ENCODE data around the gene DOCK4.
A peak's percentile ranks its signal among the peaks of the same experiment; 100 is the strongest.

Gene DOCK4

GRCh38 chr7:112007185-112007584 is 199.0 kb downstream of the DOCK4 start:
- DNase-seq (ENCODE audit: low spot score) = no peak

DNA sequence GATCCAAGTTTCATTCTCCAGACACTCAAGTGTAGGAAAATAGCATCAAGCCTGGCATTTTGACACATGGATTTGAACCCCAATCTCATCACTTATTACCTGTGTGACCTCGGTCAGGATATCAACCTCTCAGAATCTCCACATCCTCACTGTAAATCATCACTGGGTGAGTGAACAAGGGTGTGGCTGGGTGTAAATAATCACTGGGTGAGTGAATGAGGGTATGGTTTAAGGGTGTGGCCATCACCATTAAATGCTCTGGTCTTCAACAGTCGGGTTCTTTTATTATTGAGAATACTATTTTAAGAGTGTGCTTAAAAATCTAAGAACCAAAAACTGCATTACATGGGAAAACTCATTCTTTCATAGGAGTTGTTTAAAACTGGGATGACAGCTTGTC is 200.1 kb downstream of the DOCK4 start:
- DNase-seq (ENCODE audit: low spot score) = no peak

GRCh38 chr7:112005205-112005775 is 200.9 kb downstream of the DOCK4 start:
- no peak for DNase-seq (ENCODE audit: low spot score)

DNA sequence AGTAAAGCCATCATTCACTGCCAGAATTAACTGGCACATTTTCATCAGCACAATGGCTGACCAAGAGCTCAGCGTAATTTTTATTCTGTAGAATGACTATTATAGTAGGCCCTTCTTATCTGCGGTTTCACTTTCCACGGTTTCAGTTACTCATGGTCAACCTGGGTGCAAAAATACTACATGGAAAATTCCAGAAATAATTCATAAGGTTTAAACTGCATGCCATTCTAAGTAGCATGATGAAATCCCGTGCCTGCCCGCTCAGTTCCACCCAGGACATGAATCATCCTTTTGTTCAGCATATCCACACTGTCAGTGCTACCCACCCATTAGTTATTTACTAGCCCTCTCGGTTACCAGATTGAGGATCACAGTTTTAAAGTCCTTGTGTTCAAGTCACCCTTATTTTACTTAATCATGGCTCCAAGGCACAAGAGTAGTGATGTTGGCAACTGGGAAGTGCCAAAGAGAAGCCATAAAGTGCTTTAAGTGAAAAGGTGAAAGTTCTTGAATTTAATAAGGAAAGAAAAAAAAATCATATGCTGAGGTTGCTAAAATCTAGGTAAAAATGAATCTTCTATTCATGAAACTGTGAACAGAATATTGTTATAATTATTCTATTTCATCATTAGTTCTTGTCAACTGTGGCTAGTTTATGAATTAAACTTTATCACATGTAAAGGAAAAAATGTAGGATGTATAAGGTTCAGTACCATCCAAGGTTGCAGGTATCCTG is 204.9 kb downstream of the DOCK4 start:
- peak; percentile 71 for DNase-seq (ENCODE audit: low spot score)

DNA sequence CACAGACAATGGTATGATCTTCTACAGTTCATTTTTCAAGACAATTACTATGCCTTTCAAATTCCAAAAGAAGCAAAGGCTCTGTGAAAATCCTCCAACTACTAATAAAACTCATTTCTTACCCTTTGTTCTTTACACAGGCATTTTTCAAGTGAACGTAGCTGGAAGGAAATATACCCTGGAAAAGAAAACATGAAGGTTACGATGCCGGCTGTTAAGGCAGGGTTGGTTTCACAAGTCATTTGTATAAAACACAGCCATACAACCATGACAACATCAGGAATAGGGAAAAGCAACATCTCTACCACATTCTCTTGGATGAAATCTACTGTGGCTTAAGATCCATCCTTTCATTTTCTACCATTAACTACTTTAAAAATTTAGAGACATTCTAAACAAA is 207.9 kb downstream of the DOCK4 start:
- no peak for DNase-seq (ENCODE audit: low spot score)

DNA sequence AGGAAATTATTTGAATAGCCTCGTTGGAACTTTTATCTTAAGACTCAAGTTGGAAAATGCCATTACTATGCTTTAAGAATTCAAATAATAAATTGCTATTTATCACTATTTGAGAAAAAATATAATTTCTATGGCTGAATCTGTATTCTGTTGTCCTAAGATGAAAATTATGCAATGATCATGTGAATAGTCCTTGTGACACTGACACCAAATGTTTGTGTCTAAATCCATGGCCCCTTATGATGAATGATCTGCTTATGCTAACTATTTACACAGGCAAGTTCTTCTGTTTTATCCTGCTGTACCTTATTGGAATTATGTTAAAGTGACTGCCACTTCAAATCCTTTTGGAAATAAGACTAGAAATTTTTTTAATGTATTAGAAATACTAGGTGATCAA is 208.7 kb downstream of the DOCK4 start:
- no peak for DNase-seq (ENCODE audit: low spot score)

DNA sequence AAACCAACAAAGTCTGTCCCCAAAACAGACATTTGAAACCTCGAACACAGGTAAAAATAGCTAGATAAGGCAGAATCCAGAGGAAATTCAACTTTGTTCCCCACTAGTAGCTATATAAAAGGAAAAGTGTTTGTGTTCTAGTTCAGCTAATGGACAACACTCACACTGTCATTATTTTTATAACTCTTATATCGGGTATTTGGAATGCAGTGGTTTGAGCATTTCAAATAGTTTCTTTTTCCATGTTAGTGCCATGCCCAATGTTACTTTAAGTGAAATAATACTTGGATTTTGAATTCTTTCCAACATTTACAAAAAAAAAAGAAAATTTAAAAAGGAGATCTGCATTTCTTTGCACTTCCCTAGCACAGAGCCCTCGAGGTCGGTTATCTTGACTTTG is 213.6 kb downstream of the DOCK4 start:
- no peak for DNase-seq (ENCODE audit: low spot score)

DNA sequence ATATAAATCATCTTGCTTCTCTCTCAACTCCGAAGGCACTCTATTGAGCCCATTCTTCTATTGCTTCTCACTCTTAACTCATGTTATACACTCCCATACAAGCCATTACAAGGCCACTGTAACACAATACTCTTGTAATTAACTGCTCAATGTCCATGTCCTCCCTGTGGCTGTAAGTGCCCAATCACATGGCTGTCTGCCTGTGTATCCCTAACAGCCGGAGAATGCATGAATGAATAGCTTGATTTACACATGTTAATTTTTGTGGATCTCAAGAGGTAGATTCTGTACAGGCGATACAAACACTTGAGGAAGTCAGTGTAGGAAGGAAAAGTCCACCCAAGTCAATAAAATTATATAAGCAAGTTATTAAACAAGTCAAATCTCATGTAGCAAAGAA is 215.6 kb downstream of the DOCK4 start:
- no peak for DNase-seq (ENCODE audit: low spot score)

DNA sequence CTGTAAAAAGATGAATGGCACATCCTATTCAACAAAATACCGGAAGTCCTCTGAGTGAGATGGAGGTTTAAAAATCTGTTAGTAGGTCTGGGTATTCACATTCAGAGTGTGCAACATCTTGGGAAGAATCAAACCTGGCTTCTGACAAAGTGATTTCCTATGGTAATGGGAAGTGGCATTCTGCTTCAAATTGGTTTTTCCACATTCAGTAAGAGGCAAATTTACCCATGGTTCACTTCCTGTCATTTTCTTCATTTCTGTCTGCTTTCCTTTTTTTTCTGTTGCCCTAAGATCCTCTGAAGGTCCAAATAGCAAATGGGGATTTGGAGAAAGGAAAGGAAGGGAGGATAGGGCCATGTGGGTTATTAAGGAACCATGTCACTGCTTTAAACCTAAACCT is 218.3 kb downstream of the DOCK4 start:
- no peak for DNase-seq (ENCODE audit: low spot score)

- peak; percentile 63 for DNase-seq (ENCODE audit: low spot score)
Observed at GRCh38 chr7:111987115-111987826, 218.9 kb downstream of the DOCK4 start.

GRCh38 chr7:111986601-111987000 is 219.6 kb downstream of the DOCK4 start:
- no peak for DNase-seq (ENCODE audit: low spot score)

DNA sequence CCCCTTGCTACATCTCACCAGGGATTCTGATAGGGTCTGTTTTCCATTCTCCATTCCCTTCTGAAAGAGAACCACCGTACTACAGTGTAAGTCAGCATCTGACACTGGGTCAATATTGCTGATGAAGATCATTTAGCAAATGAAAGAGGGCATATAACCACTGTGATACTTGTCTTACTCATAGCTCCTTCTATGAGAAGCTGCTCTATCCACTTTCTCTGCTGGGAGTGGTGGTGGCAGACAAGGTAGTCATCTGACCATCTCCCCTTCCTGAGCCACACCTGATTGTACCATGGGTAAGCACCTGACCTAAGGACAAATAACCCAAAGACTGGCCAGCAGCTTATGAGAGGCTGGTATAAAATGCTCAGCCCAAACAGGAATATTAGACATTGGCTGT is 220.4 kb downstream of the DOCK4 start:
- no peak for DNase-seq (ENCODE audit: low spot score)

- no peak for DNase-seq (ENCODE audit: low spot score)
Observed at GRCh38 chr7:111982804-111983203, 223.4 kb downstream of the DOCK4 start.

DNA sequence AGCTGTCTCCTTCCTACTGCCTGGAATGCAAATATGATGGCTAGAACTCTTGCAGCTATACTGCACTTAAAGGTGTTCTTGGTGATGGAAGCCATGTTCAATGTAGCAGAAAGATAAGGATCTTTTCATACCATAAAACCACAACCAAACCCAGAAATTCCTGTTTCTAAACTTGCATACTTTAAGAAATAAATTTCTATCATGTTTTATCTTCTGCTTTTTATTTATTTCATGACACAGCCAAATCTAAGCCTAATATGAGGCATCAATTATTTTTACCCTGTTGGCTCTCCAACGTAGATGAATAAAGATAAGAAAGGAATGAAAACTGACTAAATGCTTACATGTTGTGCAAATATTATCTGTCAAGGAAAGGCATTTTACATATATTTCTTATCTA is 224.1 kb downstream of the DOCK4 start:
- no peak for DNase-seq (ENCODE audit: low spot score)

GRCh38 chr7:111980725-111981124 is 225.5 kb downstream of the DOCK4 start:
- DNase-seq (ENCODE audit: low spot score) = no peak

DNA sequence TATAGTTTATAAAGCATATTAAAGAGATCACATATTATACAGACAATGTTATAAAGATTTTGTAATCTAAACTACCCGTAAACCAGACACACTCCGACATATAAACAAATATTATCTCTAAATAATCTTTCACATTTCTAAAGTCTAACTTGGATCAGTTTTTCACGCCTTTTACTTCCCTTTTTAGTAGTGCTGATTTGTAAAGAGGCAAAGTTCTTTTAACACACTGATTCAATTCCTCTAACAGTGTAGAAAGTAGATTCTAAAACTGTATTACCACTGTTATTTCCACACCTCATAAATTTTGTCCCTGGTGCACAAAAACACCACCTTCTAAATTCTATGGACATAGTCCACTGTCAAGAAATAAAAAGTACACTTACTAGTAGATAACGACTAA is 230.9 kb downstream of the DOCK4 start:
- DNase-seq (ENCODE audit: low spot score) = no peak

- no peak for DNase-seq (ENCODE audit: low spot score)
Observed at GRCh38 chr7:111960984-111961383, 245.2 kb downstream of the DOCK4 start.

GRCh38 chr7:111958896-111959295 is 247.3 kb downstream of the DOCK4 start:
- DNase-seq (ENCODE audit: low spot score) = peak; percentile 57

- DNase-seq (ENCODE audit: low spot score) = no peak
Observed at GRCh38 chr7:111958431-111958830, 247.8 kb downstream of the DOCK4 start.

GRCh38 chr7:111955616-111956015 is 250.6 kb downstream of the DOCK4 start:
- no peak for DNase-seq (ENCODE audit: low spot score)

- DNase-seq (ENCODE audit: low spot score) = peak; percentile 57
Observed at GRCh38 chr7:111954474-111955381, 251.5 kb downstream of the DOCK4 start.

GRCh38 chr7:111954056-111954455 is 252.1 kb downstream of the DOCK4 start:
- no peak for DNase-seq (ENCODE audit: low spot score)

Data from globus pallidus (tissue), 1 donor.